GM23248 (cell line): Measurements from ENCODE around the gene RPAP2.

Source experiments
- EZH2 ChIP-seq: fragments of 200-600 bp; sonication (generic); IDR thresholded peaks from 2 replicates; pipeline ENCODE4 v1.6.1; 2018; ENCODE audit warnings: antibody characterized with exemption, mild to moderate bottlenecking; ENCODE audit not compliant: insufficient read depth, poor library complexity, severe bottlenecking
- EZH2phosphoT487 ChIP-seq: fragments of 200-600 bp; sonication (generic); IDR thresholded peaks from 2 replicates; pipeline ENCODE4 v1.6.1; 2018; ENCODE audit warnings: antibody characterized with exemption, moderate library complexity, mild to moderate bottlenecking, low read depth; ENCODE audit not compliant: insufficient read depth

DNA sequence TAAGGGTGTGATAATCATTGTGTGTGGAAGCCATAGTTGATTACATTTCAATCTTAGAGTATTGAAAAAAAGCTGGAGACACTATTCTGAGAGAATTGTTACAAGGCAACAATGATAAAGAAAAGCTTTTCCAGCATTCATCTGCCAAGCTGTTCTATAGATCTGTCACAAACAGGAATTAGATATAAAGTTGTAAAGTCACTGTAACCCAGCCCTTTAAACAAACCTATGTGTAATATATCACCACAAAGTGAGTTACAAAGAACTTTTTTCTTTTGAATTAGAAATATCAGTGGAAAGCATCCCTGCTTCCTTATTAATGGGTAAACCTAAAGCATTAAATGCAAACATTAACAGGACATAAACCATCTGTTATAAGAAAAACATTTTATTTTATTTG lies 55.4 kb downstream of the RPAP2 start:
- TF ChIP-seq EZH2 (no peak), EZH2phosphoT487 (no peak)
